GM06990 (cell line): ENCODE measurements around the gene CD72.

Experiments used
- DNase-seq: peaks from one replicate; pipeline ENCODE4 v3.0.0-alpha.2; 2011; ENCODE audit not compliant: insufficient read length; ENCODE audit errors: extremely low read depth
- H3K27me3 ChIP-seq: replicated peaks from 2 replicates; pipeline ENCODE4 v1.6.0; 2011; ENCODE audit warnings: low read length; ENCODE audit not compliant: control insufficient read depth, insufficient read depth
- H3K36me3 ChIP-seq: 2 replicates; pipeline ENCODE4 v1.5.1; 2011; ENCODE audit warnings: low read length; ENCODE audit not compliant: control insufficient read depth, insufficient read depth
- H3K4me3 ChIP-seq: replicated peaks from 2 replicates; pipeline ENCODE4 v1.5.1; 2011; ENCODE audit warnings: low read depth, mild to moderate bottlenecking, control low read depth, low read length
- CTCF ChIP-seq: IDR thresholded peaks from 2 replicates; pipeline ENCODE4 v1.5.1; 2011; ENCODE audit warnings: low read length, control low read depth, mild to moderate bottlenecking, inconsistent platforms; ENCODE audit not compliant: insufficient read depth, poor library complexity, severe bottlenecking

The CD72 gene, protein sequence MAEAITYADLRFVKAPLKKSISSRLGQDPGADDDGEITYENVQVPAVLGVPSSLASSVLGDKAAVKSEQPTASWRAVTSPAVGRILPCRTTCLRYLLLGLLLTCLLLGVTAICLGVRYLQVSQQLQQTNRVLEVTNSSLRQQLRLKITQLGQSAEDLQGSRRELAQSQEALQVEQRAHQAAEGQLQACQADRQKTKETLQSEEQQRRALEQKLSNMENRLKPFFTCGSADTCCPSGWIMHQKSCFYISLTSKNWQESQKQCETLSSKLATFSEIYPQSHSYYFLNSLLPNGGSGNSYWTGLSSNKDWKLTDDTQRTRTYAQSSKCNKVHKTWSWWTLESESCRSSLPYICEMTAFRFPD

DNA sequence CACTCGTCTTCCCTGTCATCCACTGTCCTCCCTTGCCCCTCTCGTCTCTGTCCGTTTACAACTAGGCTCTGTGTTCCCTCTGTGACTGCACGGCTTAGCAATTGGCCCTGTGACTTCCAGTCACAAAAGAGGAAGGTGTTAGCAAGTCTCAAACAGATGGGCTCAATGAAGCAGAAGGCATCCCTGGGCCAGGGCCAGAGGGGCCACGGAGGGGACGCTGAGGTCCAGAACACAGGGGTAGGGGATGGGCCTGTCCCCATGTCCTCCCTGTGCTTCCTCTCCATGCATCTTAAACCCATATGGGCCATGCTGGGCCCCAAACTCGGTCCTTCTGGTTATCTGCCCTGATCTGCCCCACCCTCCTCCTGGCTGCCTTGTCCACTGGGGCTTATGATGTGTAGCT, at the start of gene CD72:
Gene CD72 (minus strand): TSS at position 89 of the 403 bp plus-strand sequence. CDS start 110 bp downstream, outside the sequence.
- no peaks in the 10 kb centered on the region for H3K36me3 ChIP-seq
- peak within 1 kb of the TSS; percentile 43 for H3K4me3 ChIP-seq
- DNase-seq: peak; percentile 65
- TF ChIP-seq CTCF: no peak
- no peaks in the 10 kb centered on the region for H3K27me3 ChIP-seq

- DNase-seq: no peak
- no peak for TF ChIP-seq CTCF
- no peaks in the 10 kb centered on the region; the same call in 1 of the 2 replicates for H3K36me3 ChIP-seq
- H3K27me3 ChIP-seq: no peaks in the 10 kb centered on the region
- H3K4me3 ChIP-seq: no peak overlapping the region
Observed at GRCh38 chr9:35667939-35668338, 49.7 kb upstream of the CD72 start.

DNA sequence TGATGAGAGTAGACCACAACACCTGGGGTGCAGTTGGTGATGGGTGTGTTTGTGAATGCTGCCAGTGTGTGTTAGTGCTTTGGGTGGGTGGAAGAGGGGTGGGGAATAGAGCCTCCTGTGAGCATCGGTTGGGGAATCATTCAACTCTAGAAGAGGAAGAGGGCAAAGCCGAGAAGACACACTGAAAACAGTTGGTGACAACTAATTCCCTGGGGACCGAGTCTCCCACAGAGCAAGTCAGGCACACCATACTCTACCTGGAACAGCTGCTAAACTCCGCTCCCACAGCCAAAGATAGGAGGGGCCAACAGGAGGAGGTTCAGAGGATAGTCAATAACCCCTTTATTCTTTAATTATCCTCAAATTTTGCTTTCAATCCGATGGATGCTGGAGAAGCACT, 48.3 kb upstream of the CD72 start:
- no peak for DNase-seq
- Histone ChIP-seq H3K27me3 (no peaks in the 10 kb centered on the region), H3K36me3 (peaks cover 3% of the 10 kb centered on the region; the same call in 1 of the 2 replicates), H3K4me3 (no peak overlapping the region)
- TF ChIP-seq CTCF: no peak

GRCh38 chr9:35666045-35666444, 47.8 kb upstream of the CD72 start:
- H3K36me3 ChIP-seq: peaks cover 4% of the 10 kb centered on the region
- no peak for DNase-seq
- TF ChIP-seq CTCF: no peak
- H3K27me3 ChIP-seq: no peaks in the 10 kb centered on the region
- no peak overlapping the region; the same call in 1 of the 2 replicates for H3K4me3 ChIP-seq

GRCh38 chr9:35665471-35665818, 47.2 kb upstream of the CD72 start:
- no peak for TF ChIP-seq CTCF
- H3K36me3 ChIP-seq: peaks cover 9% of the 10 kb centered on the region
- H3K4me3 ChIP-seq: peak overlapping the region; percentile 65
- H3K27me3 ChIP-seq: no peaks in the 10 kb centered on the region
- no peak for DNase-seq
